Spleen (tissue), 11 donors: Measurements from ENCODE around the gene BIN1. TPM values are rescaled to one million over a fixed set of nuclear protein-coding genes. Genes with fewer than 3 reads are reported as not detected.

ENCODE experiments used
- DNase-seq: peaks from one replicate; pipeline ENCODE4 v3.0.0-alpha.2; 2020
- H3K27ac ChIP-seq, 8 donors: fragments of 200-600 bp; sonication (generic) in 7 of 8; 1 replicate in 4 of 8; 2 replicates in 4 of 8; pipeline versions ENCODE4 v1.5.0 to v1.8.0; 2016 to 2021; ENCODE audit warnings: inconsistent platforms in 4 of 8, mild to moderate bottlenecking in 4 of 8, moderate library complexity in 1 of 8
- H3K27me3 ChIP-seq, 7 donors: fragments of 200-600 bp; sonication (generic) in 6 of 7; replicated peaks in 1 of 7; 1 replicate in 4 of 7; 2 replicates in 3 of 7; pipeline versions ENCODE4 v1.5.0 to v1.8.0; 2016 to 2021; ENCODE audit warnings: inconsistent platforms in 3 of 7, mild to moderate bottlenecking in 1 of 7
- H3K36me3 ChIP-seq, 6 donors: fragments of 200-600 bp; sonication (generic) in 5 of 6; 1 replicate in 4 of 6; 2 replicates in 2 of 6; pipeline versions ENCODE4 v1.5.0 to v1.8.0; 2016 to 2021; ENCODE audit warnings: inconsistent platforms in 2 of 6
- H3K4me1 ChIP-seq, 6 donors: fragments of 200-600 bp; sonication (generic) in 5 of 6; 1 replicate in 3 of 6; 2 replicates in 3 of 6; pipeline versions ENCODE4 v1.5.0 to v1.8.0; 2016 to 2021; ENCODE audit warnings: inconsistent platforms in 3 of 6
- H3K4me3 ChIP-seq, 8 donors: fragments of 200-600 bp; sonication (generic) in 7 of 8; 1 replicate in 4 of 8; 2 replicates in 4 of 8; pipeline versions ENCODE4 v1.5.0 to v1.8.0; 2016 to 2021; ENCODE audit warnings: inconsistent platforms in 4 of 8, mild to moderate bottlenecking in 4 of 8, moderate library complexity in 2 of 8
- H3K9me3 ChIP-seq, 8 donors: fragments of 200-600 bp; sonication (generic) in 7 of 8; 1 replicate in 4 of 8; 2 replicates in 4 of 8; pipeline versions ENCODE4 v1.5.0 to v1.8.0; 2016 to 2021; ENCODE audit warnings: inconsistent platforms in 4 of 8
- CTCF ChIP-seq, 11 experiments: fragments of 200-600 bp in 7 of 11; fragments of 450-650 bp in 4 of 11; sonication (generic) in 4 of 11; IDR thresholded peaks in 8 of 11; conservative IDR thresholded peaks in 3 of 11; 1 replicate in 7 of 11; 2 replicates in 4 of 11; pipeline versions ENCODE4 v1.4.0 to v1.8.0; 2016 to 2021; ENCODE audit warnings: antibody characterized with exemption in 11 of 11, inconsistent platforms in 4 of 11, mild to moderate bottlenecking in 1 of 11
- POLR2A ChIP-seq, 3 donors: fragments of 450-650 bp; IDR thresholded peaks; one replicate each; pipeline ENCODE4 v1.5.1; 2017; ENCODE audit warnings: antibody characterized with exemption in 3 of 3, mild to moderate bottlenecking in 1 of 3
- POLR2AphosphoS5 ChIP-seq, 3 donors: sonication (generic); formaldehyde crosslinking; IDR thresholded peaks; one replicate each; pipeline ENCODE4 v1.5.1; 2017; ENCODE audit warnings: antibody characterized with exemption in 3 of 3
- WGBS, 5 donors: extraction: QIAGEN DNeasy Blood & Tissue Kit in 3 of 5; methylation state at CpG; one replicate each; pipeline versions ENCODE4 v1.1.5 to v1.1.7; 2013 to 2018; 5-methylcytosine and 5-hydroxymethylcytosine counted together
- intact Hi-C: fragments of 100-400 bp; cut with DNase I; formaldehyde crosslinking; loops from one replicate; pipeline ENCODE4 v1.15.0; 2023; ENCODE audit warnings: low total_unique reads
- polyA plus RNA-seq, 3 donors: library from polyadenylated mRNA; stranded (reverse); fragments of 200-250 nt; gene quantifications; one replicate each; pipeline ENCODE4 v1.2.1, GENCODE V29; 2013
- total RNA-seq, 7 donors: library from RNA; depleted of rRNA in 3 of 7; stranded (reverse); fragments of >200 nt in 3 of 7; fragmentation: NEBNext Ultra II Directional in 4 of 7; extraction: Animal tissue kit (Norgen Biotek cat#: 25700) in 4 of 7; gene quantifications; one replicate each; pipeline versions ENCODE4 v1.1.0 to v1.2.1, GENCODE V29; 2016 to 2021
- donor health status: healthy with polysubstance abuse.
- donor health status: DM: no; HTN: no; CAD: no; lungs with moderate emphysema.
- donor health status: DM: no; HTN: no; CAD: no.
- donor health status: Bipolar disorder and iron deficiency.
- donor health status: healthy.
- donor health status: DM: no; HTN: no; CAD: no.
- donor health status: DM: yes; HTN: yes; CAD: no.

BIN1 gene
- total and polyA plus RNA-seq, 10 donors, result 57.2 to 123 (median 70.4) TPM

GRCh38 chr2:127098711-127099110 is 8.2 kb downstream of the BIN1 start:
- no peak for TF ChIP-seq POLR2AphosphoS5 (IDR thresholded peaks at IDR 0.05)
- TF ChIP-seq CTCF (IDR thresholded peaks at IDR 0.05 in 8 of 11, conservative IDR thresholded peaks at IDR 0.05 in 3 of 11), result no peak
- TF ChIP-seq POLR2A (IDR thresholded peaks at IDR 0.05), result no peak
- intact Hi-C loops, result no loop called here
- 73 to 92% (median 78%) methylated on average over 5 to 7 of the region's 7 CpGs for WGBS, 5 donors
- peaks cover 9 to 82% (median 48%) of the 10 kb centered on the region in 6 donors for H3K4me1 ChIP-seq
- H3K27ac ChIP-seq, result no peak overlapping the region
- no peaks in the 10 kb centered on the region for H3K27me3 ChIP-seq
- no peaks in the 10 kb centered on the region for H3K9me3 ChIP-seq
- no peaks in the 10 kb centered on the region for H3K36me3 ChIP-seq
- peak; percentile 66 for DNase-seq
- H3K4me3 ChIP-seq, result no peak overlapping the region

- Histone ChIP-seq H3K4me1 (peaks cover 7 to 82% (median 51%) of the 10 kb centered on the region in 6 donors), H3K27ac (no peak overlapping the region)
- TF ChIP-seq POLR2AphosphoS5 (IDR thresholded peaks at IDR 0.05), result no peak
- no peak for TF ChIP-seq CTCF (IDR thresholded peaks at IDR 0.05 in 8 of 11, conservative IDR thresholded peaks at IDR 0.05 in 3 of 11)
- no peak for TF ChIP-seq POLR2A (IDR thresholded peaks at IDR 0.05)
Observed at GRCh38 chr2:127097841-127098651, 8.9 kb downstream of the BIN1 start.

GRCh38 chr2:127097471-127097765 is 9.5 kb downstream of the BIN1 start:
- no peaks in the 10 kb centered on the region for H3K27me3 ChIP-seq
- intact Hi-C loops, result no loop called here
- H3K4me1 ChIP-seq, result peaks cover 7 to 82% (median 51%) of the 10 kb centered on the region in 6 donors
- H3K9me3 ChIP-seq, result no peaks in the 10 kb centered on the region
- H3K27ac ChIP-seq, result no peak overlapping the region
- no peak for DNase-seq
- no peaks in the 10 kb centered on the region for H3K36me3 ChIP-seq
- H3K4me3 ChIP-seq, result no peak overlapping the region
- WGBS, 5 donors, result 74 to 92% (median 86%) methylated on average over 2 to 3 of the region's 3 CpGs
- TF ChIP-seq CTCF (IDR thresholded peaks at IDR 0.05 in 8 of 11, conservative IDR thresholded peaks at IDR 0.05 in 3 of 11) (no peak), POLR2A (IDR thresholded peaks at IDR 0.05) (no peak)

More at GRCh38 chr2:127097841-127098651, 8.9 kb downstream of the BIN1 start:
- H3K36me3 ChIP-seq, result no peaks in the 10 kb centered on the region
- 82 to 93% (median 87%) methylated on average over 12 to 16 of the region's 16 CpGs for WGBS, 5 donors
- no peaks in the 10 kb centered on the region for H3K27me3 ChIP-seq
- no peak overlapping the region for H3K4me3 ChIP-seq
- intact Hi-C loops, result no loop called here
- DNase-seq, result peak; percentile 69
- H3K9me3 ChIP-seq, result no peaks in the 10 kb centered on the region

GRCh38 chr2:127096718-127097470 is 10.1 kb downstream of the BIN1 start:
- peak; percentile 66 for DNase-seq
- H3K27me3 ChIP-seq, result no peaks in the 10 kb centered on the region
- H3K4me3 ChIP-seq, result no peak overlapping the region
- intact Hi-C loops, result no loop called here
- H3K36me3 ChIP-seq, result no peaks in the 10 kb centered on the region
- H3K4me1 ChIP-seq, result peaks cover 7 to 78% (median 50%) of the 10 kb centered on the region in 6 donors
- WGBS, 5 donors, result 79 to 93% (median 89%) methylated on average over 11 to 15 of the region's 15 CpGs
- TF ChIP-seq CTCF (IDR thresholded peaks at IDR 0.05 in 8 of 11, conservative IDR thresholded peaks at IDR 0.05 in 3 of 11), result no peak
- TF ChIP-seq POLR2AphosphoS5 (IDR thresholded peaks at IDR 0.05), result no peak
- TF ChIP-seq POLR2A (IDR thresholded peaks at IDR 0.05), result no peak
- H3K27ac ChIP-seq, result no peak overlapping the region
- no peaks in the 10 kb centered on the region for H3K9me3 ChIP-seq
